ENCODE measurements around the gene MINDY4B.
"Not testable (repeated sequence)": the region's sequence is repeated elsewhere in the genome, so short reads cannot be mapped to it uniquely, and the experiment has no call there.

The MINDY4B gene

GRCh38 chr3:150898046-150898754 is 7.0 kb downstream of the MINDY4B start:
- DNase-seq = no peak

DNA sequence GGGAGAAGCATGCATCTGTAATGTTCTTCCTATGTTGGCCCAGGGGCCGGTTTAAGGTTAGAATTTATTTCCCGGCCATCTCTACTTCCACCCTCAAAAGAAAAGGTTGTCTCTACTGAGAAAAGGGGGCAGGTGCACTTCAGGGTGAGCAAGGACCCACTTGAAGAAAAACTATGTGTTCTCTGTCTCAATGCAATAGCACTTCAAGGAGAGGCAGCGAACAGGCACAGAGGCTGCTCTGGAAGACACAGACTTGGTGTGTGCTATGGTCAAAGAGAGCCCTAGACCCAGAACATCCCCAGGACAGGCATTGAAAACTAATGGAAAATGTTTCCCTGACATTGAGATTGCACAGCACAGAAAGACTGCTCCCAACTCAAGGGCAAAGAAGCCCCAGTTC is 7.6 kb downstream of the MINDY4B start:
- DNase-seq = no peak

DNA sequence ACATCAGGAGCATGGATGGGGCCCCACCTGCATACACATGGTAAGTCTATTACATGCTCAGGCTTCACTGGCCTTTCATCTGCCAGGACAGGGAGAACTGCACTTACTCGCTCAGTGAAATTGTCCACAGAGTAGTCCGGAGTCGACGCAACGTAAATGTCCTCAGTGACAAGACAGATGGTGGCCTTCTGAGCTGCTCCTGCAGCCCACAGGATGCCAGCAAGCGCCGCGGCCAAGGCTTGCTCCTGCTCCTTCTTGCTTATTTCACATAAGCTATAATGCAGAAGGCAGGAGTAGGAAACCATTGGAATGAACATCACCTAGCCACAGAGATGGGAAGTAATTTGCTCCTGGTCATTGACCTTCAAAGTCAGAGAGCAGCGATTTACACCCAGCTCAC is 14.4 kb downstream of the MINDY4B start:
- DNase-seq = no peak

GRCh38 chr3:150890295-150890694 is 14.9 kb downstream of the MINDY4B start:
- DNase-seq = no peak

- DNase-seq = no peak
Measured at GRCh38 chr3:150889106-150889505, 16.1 kb downstream of the MINDY4B start.

- no peak for DNase-seq
Measured at GRCh38 chr3:150887031-150887430, 18.2 kb downstream of the MINDY4B start.

- DNase-seq = no peak
Measured at GRCh38 chr3:150885535-150885934, 19.7 kb downstream of the MINDY4B start.

DNA sequence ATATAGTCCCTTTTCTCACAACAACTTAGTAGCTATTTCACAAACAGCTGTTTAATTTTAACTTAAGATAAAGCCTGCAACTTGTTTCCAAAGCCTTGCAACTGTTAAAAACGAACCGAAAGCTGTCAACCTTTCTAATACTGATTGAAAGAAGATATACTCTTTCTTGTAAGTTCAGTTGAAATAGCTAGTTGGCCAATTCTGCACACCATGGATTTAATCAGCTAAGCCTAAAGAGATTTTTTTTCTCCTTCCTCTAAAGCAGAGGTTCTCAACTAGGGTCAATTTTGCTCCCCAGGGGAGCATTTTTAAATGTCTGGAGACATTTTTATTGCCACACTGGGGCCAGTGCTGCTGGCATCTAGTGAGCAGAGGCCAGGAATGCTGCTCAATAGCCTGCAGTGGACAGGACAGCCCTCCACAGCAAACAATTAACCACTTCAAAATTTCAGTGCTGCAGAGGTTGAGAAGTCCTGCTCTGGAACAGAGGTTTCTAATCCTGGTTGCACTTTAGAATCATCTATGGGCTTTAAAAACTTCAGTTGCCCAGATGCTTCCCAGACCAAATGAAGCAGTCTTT is 26.2 kb downstream of the MINDY4B start:
- no peak for DNase-seq

DNA sequence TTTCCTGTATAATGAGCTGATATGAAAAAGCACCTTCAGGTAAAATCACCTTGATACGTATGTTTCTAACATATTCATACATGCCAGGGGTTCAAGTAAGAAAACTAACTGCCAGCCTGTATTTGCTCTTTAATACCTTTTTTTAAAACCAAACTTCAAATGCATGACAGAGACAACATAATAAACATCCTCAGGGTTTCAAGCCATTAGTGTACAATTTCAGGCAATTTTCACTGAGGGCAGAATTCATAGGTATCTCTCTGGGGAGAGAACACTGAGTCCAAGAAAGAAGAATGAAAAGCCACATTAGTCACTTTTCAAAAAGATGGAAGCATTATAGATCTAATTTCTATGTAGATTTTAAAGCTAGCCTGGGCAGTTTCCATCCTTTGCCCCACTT is 26.9 kb downstream of the MINDY4B start:
- DNase-seq = no peak

DNA sequence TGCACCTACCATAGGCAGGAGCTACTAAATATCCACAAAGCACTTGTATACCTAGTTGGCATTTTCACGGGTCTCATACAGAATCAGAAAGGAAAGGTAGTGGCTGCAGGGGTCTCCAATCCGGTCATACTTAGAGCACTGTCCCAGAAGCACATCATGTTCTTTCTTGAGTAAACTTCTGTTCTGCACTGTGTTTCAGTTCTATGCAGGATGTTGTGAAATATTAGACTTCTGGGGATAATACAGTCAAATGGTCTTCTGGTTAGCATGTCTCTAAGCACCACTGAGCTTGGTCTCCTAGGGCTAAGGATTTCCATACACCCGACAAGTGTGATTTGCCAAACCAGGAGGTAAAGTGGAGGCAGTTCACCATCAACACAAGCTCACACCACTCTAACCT is 27.9 kb downstream of the MINDY4B start:
- DNase-seq = no peak

- no peak for DNase-seq
Measured at GRCh38 chr3:150876611-150877265, 28.5 kb downstream of the MINDY4B start.

GRCh38 chr3:150875548-150875947 is 29.7 kb downstream of the MINDY4B start:
- DNase-seq = no peak

- no peak for DNase-seq
Measured at GRCh38 chr3:150874666-150875219, 30.5 kb downstream of the MINDY4B start.

- DNase-seq = no peak
Measured at GRCh38 chr3:150871192-150871591, 34.0 kb downstream of the MINDY4B start.

- no peak for DNase-seq
Measured at GRCh38 chr3:150870406-150870805, 34.8 kb downstream of the MINDY4B start.

- DNase-seq = no peak
Measured at GRCh38 chr3:150868282-150868681, 37.0 kb downstream of the MINDY4B start.

DNA sequence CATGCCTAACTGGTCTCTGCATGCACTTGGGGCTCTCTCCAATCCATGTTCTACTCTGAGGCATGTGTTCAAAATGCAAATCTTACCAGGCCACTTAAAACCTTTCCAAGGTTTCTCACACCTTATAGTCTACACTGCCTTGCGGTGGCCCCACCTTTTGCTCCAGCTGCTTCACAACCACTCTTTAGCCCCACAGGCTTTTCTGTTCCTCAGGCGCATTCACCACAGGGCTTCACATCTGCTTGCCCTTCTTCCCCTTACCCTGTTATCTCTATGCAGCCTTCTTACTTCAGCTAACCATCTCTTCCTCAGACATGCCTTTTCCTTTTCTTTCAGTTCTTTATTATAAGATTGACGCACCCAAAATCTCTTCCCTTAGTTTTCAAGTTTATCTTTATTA is 37.8 kb downstream of the MINDY4B start:
- no peak for DNase-seq

GRCh38 chr3:150863921-150864320 is 41.3 kb downstream of the MINDY4B start:
- DNase-seq = not testable (repeated sequence)

DNA sequence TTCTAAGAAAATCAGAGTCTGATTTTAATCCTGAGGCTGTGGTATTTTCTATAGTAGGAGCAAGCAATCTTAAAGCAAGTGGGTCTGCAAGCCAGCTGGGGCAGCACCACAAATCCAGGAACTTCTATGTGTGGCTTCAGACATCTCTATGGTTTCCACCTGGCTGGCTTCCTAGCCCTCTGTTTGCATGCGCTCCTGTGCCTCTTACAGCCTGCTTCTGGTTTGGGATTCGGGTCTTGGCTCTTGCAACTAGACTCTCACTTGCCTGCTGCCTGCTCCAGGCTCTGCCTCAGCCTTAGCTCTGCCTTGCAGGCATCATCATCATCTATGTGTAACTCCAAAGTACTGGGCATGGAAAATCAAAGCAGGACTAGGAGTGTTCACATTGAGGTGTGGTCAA is 43.4 kb downstream of the MINDY4B start:
- DNase-seq = no peak

- DNase-seq = not testable (repeated sequence)
Measured at GRCh38 chr3:150857936-150858335, 47.3 kb downstream of the MINDY4B start.

DNA sequence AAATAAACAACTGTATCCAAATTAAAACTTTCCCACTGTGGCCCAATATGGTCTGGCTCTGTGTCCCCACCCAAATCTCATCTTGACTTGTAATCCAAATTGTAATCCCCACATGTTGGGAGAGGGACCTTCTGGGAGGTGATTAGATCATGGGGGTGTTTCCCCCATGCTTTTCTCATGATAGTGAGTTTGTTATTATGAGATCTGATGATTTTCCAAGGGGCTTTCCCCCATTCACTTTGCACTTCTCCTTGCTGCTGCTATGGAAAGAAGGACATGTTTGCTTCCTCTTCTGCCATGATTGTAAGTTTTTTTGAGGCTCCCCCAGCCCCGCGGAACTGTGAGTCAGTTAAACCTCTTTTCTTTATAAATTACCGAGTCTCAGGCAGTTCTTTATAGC is 55.0 kb downstream of the MINDY4B start:
- no peak for DNase-seq

GRCh38 chr3:150848864-150849263 is 56.4 kb downstream of the MINDY4B start:
- no peak for DNase-seq

DNA sequence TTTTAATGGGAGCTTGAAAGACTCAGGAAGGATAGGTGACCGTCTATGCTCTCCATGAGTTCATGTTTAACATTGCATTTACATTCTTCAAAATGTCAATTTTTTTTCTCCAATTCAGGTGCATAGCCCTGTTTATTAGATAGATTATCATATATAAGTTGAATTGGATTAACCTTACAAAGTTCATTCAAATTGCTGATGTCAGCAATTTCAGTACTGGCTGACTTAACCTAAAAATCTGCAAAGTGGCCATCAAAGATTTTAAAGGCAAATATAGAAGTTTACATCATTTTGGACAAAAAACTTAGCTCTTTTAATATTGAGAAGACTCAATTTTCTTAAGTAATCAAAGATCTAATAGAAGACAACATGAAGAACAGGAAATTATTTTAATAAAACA is 57.8 kb downstream of the MINDY4B start:
- no peak for DNase-seq
